HG03159 (cell line): ENCODE data around the gene ZNF280A.
"Not testable (repeated sequence)": the region's sequence is repeated elsewhere in the genome, so short reads cannot be mapped to it uniquely, and the experiment has no call there.

Experiments
- ATAC-seq: cut with Tn5 transposase; IDR thresholded peaks from one replicate; pipeline ENCODE4 v1.9.1; 2021; ENCODE audit warnings: mild to moderate bottlenecking, moderate library complexity; ENCODE audit not compliant: unreplicated experiment

The ZNF280A gene

GRCh38 chr22:22514431-22514830, 5.6 kb downstream of the ZNF280A start:
- ATAC-seq, result not testable (repeated sequence)

- no peak for ATAC-seq
Measured at GRCh38 chr22:22513619-22514018, 6.5 kb downstream of the ZNF280A start.

- ATAC-seq, result no peak
Measured at GRCh38 chr22:22512951-22513350, 7.1 kb downstream of the ZNF280A start.

GRCh38 chr22:22510833-22511232, 9.2 kb downstream of the ZNF280A start:
- ATAC-seq, result not testable (repeated sequence)

- not testable (repeated sequence) for ATAC-seq
Measured at GRCh38 chr22:22509912-22510311, 10.2 kb downstream of the ZNF280A start.

- peak; percentile 93 for ATAC-seq
Measured at GRCh38 chr22:22508274-22509176, 11.5 kb downstream of the ZNF280A start, which contains the start of gene ZNF280B. Gene ZNF280B (minus strand): TSS chr22:22508742. CDS start chr22:22489398, 19,344 bp downstream.

- ATAC-seq, result no peak
Measured at GRCh38 chr22:22507743-22508273, 12.3 kb downstream of the ZNF280A start.

- ATAC-seq, result no peak
Measured at GRCh38 chr22:22506736-22507135, 13.3 kb downstream of the ZNF280A start.

- no peak for ATAC-seq
Measured at GRCh38 chr22:22498267-22498666, 21.8 kb downstream of the ZNF280A start.

- not testable (repeated sequence) for ATAC-seq
Measured at GRCh38 chr22:22491589-22491988, 28.5 kb downstream of the ZNF280A start.

GRCh38 chr22:22488736-22489135, 31.3 kb downstream of the ZNF280A start:
- no peak for ATAC-seq

- no peak for ATAC-seq
Measured at GRCh38 chr22:22487869-22488597, 32.0 kb downstream of the ZNF280A start.

GRCh38 chr22:22487059-22487458, 33.0 kb downstream of the ZNF280A start:
- no peak for ATAC-seq

- ATAC-seq, result no peak
Measured at GRCh38 chr22:22486132-22486899, 33.8 kb downstream of the ZNF280A start.

- ATAC-seq, result no peak
Measured at GRCh38 chr22:22485524-22485923, 34.5 kb downstream of the ZNF280A start.

- ATAC-seq, result no peak
Measured at GRCh38 chr22:22484023-22484422, 36.0 kb downstream of the ZNF280A start.

GRCh38 chr22:22480940-22481339, 39.1 kb downstream of the ZNF280A start:
- ATAC-seq, result no peak

GRCh38 chr22:22479999-22480532, 40.0 kb downstream of the ZNF280A start:
- no peak for ATAC-seq

- no peak for ATAC-seq
Measured at GRCh38 chr22:22479116-22479515, 41.0 kb downstream of the ZNF280A start.

GRCh38 chr22:22478470-22478869, 41.6 kb downstream of the ZNF280A start:
- no peak for ATAC-seq
